ENCODE results near the gene TMEM63A.

DNA sequence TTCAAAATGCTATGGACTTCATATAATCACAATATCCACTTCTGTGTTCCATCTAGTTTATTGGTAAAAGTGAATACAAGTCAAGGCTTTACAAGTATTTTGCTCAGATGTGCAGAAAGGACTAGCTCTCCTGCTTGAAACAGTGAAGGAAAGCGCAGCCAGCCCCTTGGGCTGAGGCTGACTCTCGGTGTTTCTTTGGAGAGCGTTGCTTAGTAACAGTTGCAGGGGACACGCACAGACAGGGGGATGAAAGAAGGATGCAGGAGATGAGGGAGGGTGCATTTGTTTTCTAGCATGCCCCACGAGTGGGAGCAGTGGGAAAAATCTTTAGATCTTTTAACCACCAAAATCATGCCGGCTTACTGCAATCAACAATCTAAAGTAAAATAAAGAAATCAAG is 32.8 kb upstream of the TMEM63A start:
- no peak for TF ChIP-seq CTCF (IDR thresholded peaks at IDR 0.05)
- no peak for TF ChIP-seq EZH2 (IDR thresholded peaks at IDR 0.05)
